Measurements from ENCODE around the gene MSANTD7. TPM values are rescaled to one million over a fixed set of nuclear protein-coding genes. Genes with fewer than 3 reads are reported as not detected.
"Not testable (repeated sequence)": the region's sequence is repeated elsewhere in the genome, so short reads cannot be mapped to it uniquely, and the experiment has no call there.

MSANTD7 gene
- total and polyA plus RNA-seq, 8 donors = under 0.01 to 84.8 (median 8.0) TPM

DNA sequence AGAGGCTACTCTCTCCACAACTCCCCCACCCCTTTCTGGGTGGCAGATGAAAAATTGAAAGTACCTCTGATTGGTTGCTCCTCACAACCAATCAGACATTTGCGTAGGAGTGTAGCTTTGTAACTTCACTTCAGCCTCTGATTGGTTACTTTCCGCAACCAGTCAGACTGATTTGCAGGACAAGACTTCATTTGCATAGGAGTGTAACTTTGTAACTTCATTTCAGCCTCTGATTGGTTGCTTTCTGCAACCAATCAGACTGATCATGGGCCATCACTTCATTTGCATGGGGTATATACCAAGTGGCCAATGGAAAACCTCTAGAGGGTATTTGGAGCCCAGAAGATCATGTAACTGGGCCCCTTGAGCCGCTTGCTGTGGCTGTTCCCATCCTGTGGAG is 25.8 kb upstream of the MSANTD7 start:
- H3K36me3 ChIP-seq = no peaks in the 10 kb centered on the region
- WGBS, 5 donors = 89 to 96% (median 93%) methylated on average over 3 of the region's 3 CpGs
- H3K4me3 ChIP-seq = no peak overlapping the region
- DNase-seq = no peak
- no peaks in the 10 kb centered on the region for H3K9me3 ChIP-seq
- H3K27ac ChIP-seq = no peak overlapping the region
- H3K4me1 ChIP-seq = no peaks in the 10 kb centered on the region
- no peaks in the 10 kb centered on the region for H3K27me3 ChIP-seq
- TF ChIP-seq POLR2AphosphoS5 (IDR thresholded peaks at IDR 0.05) (no peak), EP300 (IDR thresholded peaks at IDR 0.05) (no peak), POLR2A (IDR thresholded peaks at IDR 0.05) (no peak)
- TF ChIP-seq, protein P1, sequence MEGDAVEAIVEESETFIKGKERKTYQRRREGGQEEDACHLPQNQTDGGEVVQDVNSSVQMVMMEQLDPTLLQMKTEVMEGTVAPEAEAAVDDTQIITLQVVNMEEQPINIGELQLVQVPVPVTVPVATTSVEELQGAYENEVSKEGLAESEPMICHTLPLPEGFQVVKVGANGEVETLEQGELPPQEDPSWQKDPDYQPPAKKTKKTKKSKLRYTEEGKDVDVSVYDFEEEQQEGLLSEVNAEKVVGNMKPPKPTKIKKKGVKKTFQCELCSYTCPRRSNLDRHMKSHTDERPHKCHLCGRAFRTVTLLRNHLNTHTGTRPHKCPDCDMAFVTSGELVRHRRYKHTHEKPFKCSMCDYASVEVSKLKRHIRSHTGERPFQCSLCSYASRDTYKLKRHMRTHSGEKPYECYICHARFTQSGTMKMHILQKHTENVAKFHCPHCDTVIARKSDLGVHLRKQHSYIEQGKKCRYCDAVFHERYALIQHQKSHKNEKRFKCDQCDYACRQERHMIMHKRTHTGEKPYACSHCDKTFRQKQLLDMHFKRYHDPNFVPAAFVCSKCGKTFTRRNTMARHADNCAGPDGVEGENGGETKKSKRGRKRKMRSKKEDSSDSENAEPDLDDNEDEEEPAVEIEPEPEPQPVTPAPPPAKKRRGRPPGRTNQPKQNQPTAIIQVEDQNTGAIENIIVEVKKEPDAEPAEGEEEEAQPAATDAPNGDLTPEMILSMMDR (IDR thresholded peaks at IDR 0.05) = no peak
- intact Hi-C loops (cut with DNase I; ENCODE audit: low total_unique reads) = no loop called here

DNA sequence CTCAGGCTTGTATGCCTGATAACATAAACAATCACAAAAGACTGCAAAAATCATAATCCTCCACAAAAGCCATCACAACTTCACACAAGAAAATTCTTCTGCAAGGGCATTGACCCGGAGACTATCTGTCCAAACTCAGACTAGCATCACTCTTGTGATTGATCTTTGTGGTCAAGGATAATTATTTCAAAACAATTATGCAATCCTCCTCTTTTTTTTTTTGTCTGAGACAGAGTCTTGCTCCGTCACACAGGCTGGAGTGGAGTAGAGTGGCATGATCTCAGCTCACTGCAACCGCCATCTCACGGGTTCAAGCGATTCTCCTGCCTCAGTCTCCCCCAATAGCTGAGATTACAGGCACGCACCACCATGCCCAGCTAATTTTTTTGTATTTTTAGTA is 22.4 kb upstream of the MSANTD7 start:
- Histone ChIP-seq H3K27me3 (no peaks in the 10 kb centered on the region), H3K9me3 (no peaks in the 10 kb centered on the region), H3K27ac (no peak overlapping the region), H3K4me1 (peaks cover 0 to 9% (median 0%) of the 10 kb centered on the region in 4 donors), H3K36me3 (no peaks in the 10 kb centered on the region), H3K4me3 (no peak overlapping the region)
- intact Hi-C loops (cut with DNase I; ENCODE audit: low total_unique reads) = no loop called here
- WGBS, 5 donors = 88 to 93% (median 91%) methylated on average over 6 of the region's 6 CpGs
- TF ChIP-seq POLR2AphosphoS5 (IDR thresholded peaks at IDR 0.05) (no peak), POLR2A (IDR thresholded peaks at IDR 0.05) (no peak), EP300 (IDR thresholded peaks at IDR 0.05) (no peak)
- TF ChIP-seq, protein P1 (IDR thresholded peaks at IDR 0.05) = no peak
- DNase-seq = no peak

DNA sequence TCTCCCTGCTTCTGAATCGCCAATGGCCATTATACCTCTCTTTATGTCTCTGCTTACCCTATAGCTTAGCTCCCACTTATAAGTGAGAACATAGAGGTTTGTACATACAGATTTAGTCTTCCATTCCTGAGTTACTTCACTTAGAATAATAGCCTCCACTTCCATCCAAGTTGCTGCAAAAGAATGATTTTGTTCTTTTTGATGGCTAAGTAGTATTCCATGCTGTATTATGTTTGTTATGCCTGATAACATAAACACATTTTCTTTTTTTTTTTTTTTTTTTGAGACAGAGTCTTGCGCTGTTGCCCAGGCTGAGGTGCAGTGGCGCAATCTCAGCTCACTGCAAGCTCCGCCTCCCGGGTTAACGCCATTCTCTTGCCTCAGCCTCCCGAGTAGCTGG is 21.4 kb upstream of the MSANTD7 start:
- intact Hi-C loops (cut with DNase I; ENCODE audit: low total_unique reads) = not testable (repeated sequence)

DNA sequence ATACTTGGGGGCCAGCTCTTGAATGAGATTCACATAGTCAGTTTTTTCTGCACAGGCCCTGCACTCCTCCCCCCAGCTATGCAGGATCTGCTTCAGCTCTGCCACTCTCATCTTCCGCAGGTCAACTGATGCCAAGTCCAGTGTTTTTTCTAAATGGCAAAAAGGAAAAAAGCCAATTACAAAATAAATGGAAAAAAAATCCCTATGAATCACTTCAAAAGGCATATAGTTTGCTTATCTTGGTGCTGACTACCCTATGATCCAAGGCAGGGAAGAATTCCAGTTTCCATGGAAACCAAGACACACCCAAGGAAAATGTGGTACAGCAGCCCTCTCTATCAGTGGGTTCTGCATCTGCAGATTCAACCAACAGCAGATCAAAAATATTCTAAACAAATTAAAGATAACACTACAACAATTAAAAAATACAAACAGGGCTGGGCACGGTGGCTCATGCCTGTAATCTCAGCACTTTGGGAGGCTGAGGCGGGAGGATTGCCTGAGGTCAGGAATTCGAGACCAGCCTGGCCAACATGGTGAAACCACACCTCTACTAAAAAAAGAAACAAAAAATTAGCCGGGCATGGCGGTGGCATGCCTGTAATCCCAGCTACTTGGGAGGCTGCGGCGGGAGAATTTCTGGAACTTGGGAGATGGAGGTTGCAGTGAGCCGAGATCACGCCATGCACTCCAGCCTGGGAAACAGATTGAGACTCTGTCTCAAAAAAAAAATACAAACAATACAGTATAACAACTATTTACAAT is 17.9 kb upstream of the MSANTD7 start:
- no peaks in the 10 kb centered on the region for H3K27me3 ChIP-seq
- H3K9me3 ChIP-seq = no peaks in the 10 kb centered on the region
- H3K36me3 ChIP-seq = no peaks in the 10 kb centered on the region
- no peak overlapping the region for H3K27ac ChIP-seq
- peak in 1 of 2 donors; percentile 35 for DNase-seq
- H3K4me3 ChIP-seq = no peak overlapping the region
- TF ChIP-seq, protein P1 (IDR thresholded peaks at IDR 0.05) = no peak
- no peak for TF ChIP-seq EP300 (IDR thresholded peaks at IDR 0.05)
- no peak for TF ChIP-seq POLR2A (IDR thresholded peaks at IDR 0.05)
- no peak for TF ChIP-seq POLR2AphosphoS5 (IDR thresholded peaks at IDR 0.05)
- WGBS, 5 donors = 88 to 95% (median 93%) methylated on average over 10 of the region's 10 CpGs
- H3K4me1 ChIP-seq = peaks cover 0 to 19% (median 1%) of the 10 kb centered on the region in 4 donors
- intact Hi-C loops (cut with DNase I; ENCODE audit: low total_unique reads) = loop anchor here (10.0 kb wide), 2 partner anchors 285 to 315 kb away; no protein-coding TSS in a partner anchor

More for the DNA sequence above, 21.4 kb upstream of the MSANTD7 start:
- WGBS, 5 donors = 91 to 100% (median 98%) methylated on average over 7 of the region's 7 CpGs
- H3K4me3 ChIP-seq, DNase-seq, H3K9me3 ChIP-seq, H3K27ac ChIP-seq, H3K27me3 ChIP-seq, H3K4me1 ChIP-seq, H3K36me3 ChIP-seq: not testable (repeated sequence)

DNA sequence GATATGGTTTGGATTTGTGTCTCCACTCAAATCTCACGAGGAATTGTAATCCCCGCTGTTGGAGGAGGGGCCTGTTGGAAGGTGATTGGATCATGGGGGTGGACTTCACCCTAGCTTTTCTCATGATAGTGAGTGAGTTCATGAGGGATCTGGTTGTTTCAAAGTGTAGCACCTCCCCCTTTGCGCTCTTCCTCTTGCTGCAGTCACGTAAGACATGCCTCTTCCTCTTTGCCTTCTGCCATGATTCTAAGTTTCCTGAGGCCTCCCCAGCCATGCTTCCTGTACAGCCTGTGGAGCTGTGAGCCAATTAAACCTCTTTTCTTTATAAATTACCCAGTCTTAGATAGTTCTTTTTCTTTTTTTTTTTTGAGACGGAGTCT is 17.3 kb upstream of the MSANTD7 start:
- Histone ChIP-seq H3K9me3 (no peaks in the 10 kb centered on the region), H3K36me3 (no peaks in the 10 kb centered on the region), H3K27ac (no peak overlapping the region), H3K4me3 (no peak overlapping the region), H3K27me3 (no peaks in the 10 kb centered on the region), H3K4me1 (peaks cover 0 to 19% (median 1%) of the 10 kb centered on the region in 4 donors)
- 92 to 98% (median 94%) methylated on average over 5 of the region's 5 CpGs for WGBS, 5 donors
- TF ChIP-seq EP300 (IDR thresholded peaks at IDR 0.05) = no peak
- TF ChIP-seq POLR2AphosphoS5 (IDR thresholded peaks at IDR 0.05) = no peak
- TF ChIP-seq, protein P1 (IDR thresholded peaks at IDR 0.05) = no peak
- no peak for TF ChIP-seq POLR2A (IDR thresholded peaks at IDR 0.05)
- DNase-seq = no peak
- intact Hi-C loops (cut with DNase I; ENCODE audit: low total_unique reads) = loop anchor here (10.0 kb wide), 2 partner anchors 286 to 316 kb away; no protein-coding TSS in a partner anchor

Measured in stomach (tissue), 9 donors.